HCT116 (cell line): ENCODE data around the gene PRKG1. TPM values are rescaled to one million over a fixed set of nuclear protein-coding genes. Genes with fewer than 3 reads are reported as not detected.

Experiments
- ATAC-seq: fragments of 200-7000 bp; cut with Tn5 transposase; 2 replicates; pipeline ENCODE4 v1.9.1; 2020; ENCODE audit warnings: mild to moderate bottlenecking, moderate library complexity
- BruUV-seq: library from RNA; stranded (reverse); fragments of 400-500 nt; replicated peaks from 2 replicates; lab custom pipeline; 2021; lab: Mats Ljungman, UMichigan
- CTCF ChIA-PET: fragments of 300-600 bp; sonication (Branson Sonifier 250); formaldehyde crosslinking; loops from one replicate; lab custom pipeline; 2021; ENCODE audit warnings: antibody characterized with exemption; lab: Charles Lee
- POLR2A ChIA-PET: fragments of 300-600, 350-600 bp; sonication (Branson Sonifier 250); formaldehyde crosslinking; loops from one replicate; lab custom pipeline; 2021; ENCODE audit warnings: antibody characterized with exemption; lab: Charles Lee
- RAD21 ChIA-PET, 2 experiments: fragments of 300-600 bp; sonication (Branson Sonifier 250); formaldehyde crosslinking; loops; one replicate each; lab custom pipeline; 2023; ENCODE audit warnings: low total read pairs in 2 of 2; ENCODE audit not compliant: uncharacterized antibody in 2 of 2, unreplicated experiment in 2 of 2, low non-redundant PET in 1 of 2; lab: Charles Lee
- DNase-seq: peaks from one replicate; pipeline ENCODE4 v3.0.0-alpha.2; 2010; ENCODE audit warnings: low read depth, low spot score
- H2AFZ ChIP-seq: fragments of 200-600 bp; shearing (Covaris generic), sonication (generic); 2 replicates; pipeline ENCODE4 v1.6.1; 2017; ENCODE audit warnings: low read depth, mixed run types, mixed read lengths, antibody characterized with exemption, low read length; ENCODE audit not compliant: poor library complexity, severe bottlenecking
- H3K27ac ChIP-seq: 2 replicates; pipeline ENCODE4 v1.5.1; 2012; ENCODE audit warnings: low read depth, low read length
- H3K27me3 ChIP-seq: fragments of 200-600 bp; sonication (generic); 2 replicates; pipeline ENCODE4 v1.6.1; 2016; ENCODE audit warnings: mixed run types, low read length, mixed read lengths; ENCODE audit not compliant: insufficient read depth
- H3K36me3 ChIP-seq, 2 experiments: fragments of 200-500 bp in 1 of 2; fragments of 200-600 bp in 1 of 2; sonication (Bioruptor generic) in 1 of 2; sonication (generic) in 1 of 2; 2 replicates each; pipeline versions ENCODE4 v1.5.1 to v1.6.1; 2014 to 2016; ENCODE audit warnings: low read length in 2 of 2, inconsistent platforms in 1 of 2, mixed read lengths in 1 of 2, mixed run types in 1 of 2; ENCODE audit not compliant: insufficient read depth in 2 of 2, control insufficient read depth in 1 of 2
- H3K4me1 ChIP-seq, 2 experiments: fragments of 200-600 bp in 1 of 2; sonication (generic) in 1 of 2; 2 replicates each; pipeline versions ENCODE4 v1.5.1 to v1.6.1; 2012 to 2017; ENCODE audit warnings: low read length in 2 of 2, inconsistent platforms in 1 of 2, mild to moderate bottlenecking in 1 of 2, mixed read lengths in 1 of 2, mixed run types in 1 of 2, moderate library complexity in 1 of 2; ENCODE audit not compliant: insufficient read depth in 2 of 2, control insufficient read depth in 1 of 2
- H3K4me2 ChIP-seq: fragments of 200-600 bp; sonication (generic); 2 replicates; pipeline ENCODE4 v1.6.1; 2017; ENCODE audit warnings: mixed run types, low read length, mixed read lengths
- H3K4me3 ChIP-seq, 2 experiments: fragments of 200-600 bp in 1 of 2; sonication (generic) in 1 of 2; replicated peaks in 1 of 2; 2 replicates each; pipeline ENCODE4 v1.5.1; 2011 to 2016; ENCODE audit warnings: low read length in 2 of 2, control low read depth in 1 of 2, low read depth in 1 of 2, mild to moderate bottlenecking in 1 of 2, mixed read lengths in 1 of 2, mixed run types in 1 of 2
- H3K79me2 ChIP-seq: fragments of 200-600 bp; sonication (generic); 2 replicates; pipeline ENCODE4 v1.6.1; 2017; ENCODE audit warnings: mild to moderate bottlenecking, mixed run types, low read length, moderate library complexity, mixed read lengths; ENCODE audit not compliant: insufficient read depth
- H3K9ac ChIP-seq: fragments of 200-600 bp; sonication (generic); 2 replicates; pipeline ENCODE4 v1.6.1; 2016; ENCODE audit warnings: low read length, mixed read lengths
- H3K9me2 ChIP-seq: fragments of 200-600 bp; sonication (generic), shearing (Covaris generic); 2 replicates; pipeline ENCODE4 v1.6.1; 2017; ENCODE audit warnings: mixed run types, mild to moderate bottlenecking, moderate library complexity; ENCODE audit not compliant: insufficient read depth
- H3K9me3 ChIP-seq, 2 experiments: fragments of 200-500 bp in 1 of 2; fragments of 200-600 bp in 1 of 2; sonication (Bioruptor generic) in 1 of 2; sonication (generic) in 1 of 2; 2 replicates each; pipeline ENCODE4 v1.6.1; 2014 to 2017; ENCODE audit warnings: low read length in 2 of 2, mixed read lengths in 2 of 2, inconsistent platforms in 1 of 2, low read depth in 1 of 2, mild to moderate bottlenecking in 1 of 2, mixed run types in 1 of 2, moderate library complexity in 1 of 2; ENCODE audit not compliant: control insufficient read depth in 1 of 2, insufficient read depth in 1 of 2
- H4K20me1 ChIP-seq: fragments of 200-600 bp; sonication (generic), shearing (Covaris generic); 2 replicates; pipeline ENCODE4 v1.6.1; 2017; ENCODE audit warnings: mixed run types, mild to moderate bottlenecking, moderate library complexity; ENCODE audit not compliant: insufficient read depth
- CBX3 ChIP-seq: IDR thresholded peaks from 2 replicates; pipeline ENCODE4 v1.6.1; 2012; ENCODE audit warnings: low read depth
- EZH2phosphoT487 ChIP-seq: fragments of 200-600 bp; IDR thresholded peaks from 2 replicates; pipeline ENCODE4 v1.6.1; 2018; ENCODE audit warnings: antibody characterized with exemption, borderline replicate concordance
- JUND ChIP-seq: IDR thresholded peaks from 2 replicates; pipeline ENCODE4 v1.6.1; 2012
- POLR2A ChIP-seq: IDR thresholded peaks from 2 replicates; pipeline ENCODE4 v1.7.0; 2011; ENCODE audit warnings: borderline replicate concordance; ENCODE audit not compliant: insufficient read depth, insufficient read length; ENCODE audit errors: extremely low read depth
- POLR2AphosphoS5 ChIP-seq: IDR thresholded peaks from 2 replicates; pipeline ENCODE4 v1.6.1; 2011; ENCODE audit warnings: mild to moderate bottlenecking, low read depth, low read length, moderate library complexity
- RAD21 ChIP-seq: IDR thresholded peaks from 2 replicates; pipeline ENCODE4 v1.6.1; 2012; ENCODE audit warnings: low read depth, mild to moderate bottlenecking
- SIN3A ChIP-seq: IDR thresholded peaks from 2 replicates; pipeline ENCODE4 v1.6.1; 2012; ENCODE audit warnings: low read depth
- TCF7L2 ChIP-seq: IDR thresholded peaks from 2 replicates; pipeline ENCODE4 v1.7.0; 2011; ENCODE audit warnings: borderline replicate concordance, inconsistent platforms; ENCODE audit not compliant: insufficient read depth, insufficient read length; ENCODE audit errors: extremely low read depth
- ZFX ChIP-seq: fragments of 450-650 bp; IDR thresholded peaks from 2 replicates; pipeline ENCODE4 v1.6.1; 2017
- ZNF274 ChIP-seq: fragments of 200-500 bp; sonication (Bioruptor generic); IDR thresholded peaks from 2 replicates; pipeline ENCODE4 v1.6.1; 2014; ENCODE audit warnings: mild to moderate bottlenecking, low read depth, low read length, inconsistent platforms
- intact Hi-C: fragments of 100-400 bp; cut with micrococcal nuclease; formaldehyde crosslinking; loops from 2 replicates; pipeline ENCODE4 v1.10.0; 2022
- total RNA-seq: library from RNA; stranded (reverse); gene quantifications from one replicate; pipeline ENCODE4 v1.2.1, GENCODE V29; 2021; ENCODE audit not compliant: unreplicated experiment
- TF ChIP-seq, protein P1 (sequence below): IDR thresholded peaks from 2 replicates; pipeline ENCODE4 v1.6.1; 2011; ENCODE audit warnings: mild to moderate bottlenecking, low read length, moderate library complexity; ENCODE audit not compliant: insufficient replicate concordance; ENCODE audit errors: extremely low read depth

PRKG1 gene
- total RNA-seq, 1 experiment from 2014 or later = 1.4 TPM

DNA sequence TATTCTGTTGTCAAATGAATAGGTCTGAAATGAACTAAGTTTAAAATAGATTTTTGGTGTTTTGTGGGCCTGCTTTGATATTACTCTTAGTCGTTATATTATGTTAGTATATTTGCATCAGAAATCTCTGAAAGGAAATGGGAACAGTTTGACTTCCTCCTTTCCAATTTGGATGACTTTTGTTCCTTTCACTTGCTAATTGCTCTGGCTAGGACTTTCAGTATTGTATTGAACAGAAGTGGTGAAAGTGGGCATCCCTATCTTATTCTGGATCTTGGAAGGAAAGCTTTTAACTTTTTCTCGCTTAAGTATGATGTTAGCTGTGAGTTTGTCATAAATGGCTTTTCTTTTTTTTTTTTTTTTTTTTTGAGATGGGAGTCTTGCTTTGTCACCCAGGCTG, 966.2 kb downstream of the PRKG1 start:
- BruUV-seq = no TSS peak

DNA sequence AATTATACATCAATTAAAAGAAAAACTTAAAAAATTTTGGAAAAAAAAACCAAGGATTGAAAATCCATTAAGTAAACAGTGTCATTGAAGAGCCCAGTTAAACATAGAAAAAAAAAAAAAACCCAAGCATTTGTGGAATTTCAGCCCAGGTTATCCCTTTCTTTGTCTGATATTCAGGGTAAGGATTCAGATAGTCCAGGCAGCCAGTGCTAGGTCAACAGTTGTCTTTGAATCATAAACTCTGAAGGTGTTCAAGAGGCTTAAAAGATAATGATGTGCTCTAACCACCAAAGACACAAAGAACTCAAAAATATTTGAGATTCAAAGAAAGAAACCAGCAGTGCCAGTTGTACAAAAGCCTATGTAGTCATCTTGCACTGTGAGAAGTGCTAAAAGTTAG, 969.5 kb downstream of the PRKG1 start:
- RAD21 ChIA-PET = no interaction called here

More for the DNA sequence above, 966.2 kb downstream of the PRKG1 start:
- H3K9me2 ChIP-seq = no peaks in the 10 kb centered on the region
- H3K36me3 ChIP-seq = no peaks in the 10 kb centered on the region
- no peaks in the 10 kb centered on the region for H3K79me2 ChIP-seq
- H3K4me2 ChIP-seq = no peak overlapping the region
- H4K20me1 ChIP-seq = no peaks in the 10 kb centered on the region
- H3K27ac ChIP-seq = no peak overlapping the region
- H3K4me3 ChIP-seq = no peak overlapping the region
- ChIA-PET CTCF (no interaction called here), POLR2A (no interaction called here), RAD21 (no interaction called here)
- H3K9ac ChIP-seq = no peak overlapping the region
- intact Hi-C loops = no loop called here
- H3K9me3 ChIP-seq = no peaks in the 10 kb centered on the region
- H3K27me3 ChIP-seq = no peaks in the 10 kb centered on the region
- ATAC-seq = no peak
- no peak overlapping the region for H2AFZ ChIP-seq
- no peak for TF ChIP-seq JUND
- TF ChIP-seq, protein P1, sequence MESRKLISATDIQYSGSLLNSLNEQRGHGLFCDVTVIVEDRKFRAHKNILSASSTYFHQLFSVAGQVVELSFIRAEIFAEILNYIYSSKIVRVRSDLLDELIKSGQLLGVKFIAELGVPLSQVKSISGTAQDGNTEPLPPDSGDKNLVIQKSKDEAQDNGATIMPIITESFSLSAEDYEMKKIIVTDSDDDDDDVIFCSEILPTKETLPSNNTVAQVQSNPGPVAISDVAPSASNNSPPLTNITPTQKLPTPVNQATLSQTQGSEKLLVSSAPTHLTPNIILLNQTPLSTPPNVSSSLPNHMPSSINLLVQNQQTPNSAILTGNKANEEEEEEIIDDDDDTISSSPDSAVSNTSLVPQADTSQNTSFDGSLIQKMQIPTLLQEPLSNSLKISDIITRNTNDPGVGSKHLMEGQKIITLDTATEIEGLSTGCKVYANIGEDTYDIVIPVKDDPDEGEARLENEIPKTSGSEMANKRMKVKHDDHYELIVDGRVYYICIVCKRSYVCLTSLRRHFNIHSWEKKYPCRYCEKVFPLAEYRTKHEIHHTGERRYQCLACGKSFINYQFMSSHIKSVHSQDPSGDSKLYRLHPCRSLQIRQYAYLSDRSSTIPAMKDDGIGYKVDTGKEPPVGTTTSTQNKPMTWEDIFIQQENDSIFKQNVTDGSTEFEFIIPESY = no peak
- no peak for TF ChIP-seq EZH2phosphoT487
- no peak for TF ChIP-seq POLR2AphosphoS5
- no peak for TF ChIP-seq TCF7L2
- no peak for TF ChIP-seq SIN3A
- no peak for TF ChIP-seq RAD21
- no peak for TF ChIP-seq ZNF274
- no peaks in the 10 kb centered on the region for H3K4me1 ChIP-seq
- no peak for DNase-seq

More for the DNA sequence above, 969.5 kb downstream of the PRKG1 start:
- H4K20me1 ChIP-seq = no peaks in the 10 kb centered on the region
- no peak overlapping the region for H3K9ac ChIP-seq
- no peak for ATAC-seq
- no peak for DNase-seq
- no peak overlapping the region for H3K4me3 ChIP-seq
- POLR2A ChIA-PET = no interaction called here
- intact Hi-C loops = no loop called here
- H3K4me1 ChIP-seq = no peaks in the 10 kb centered on the region
- H3K9me2 ChIP-seq = no peaks in the 10 kb centered on the region
- no peak overlapping the region for H3K4me2 ChIP-seq
- no peaks in the 10 kb centered on the region for H3K36me3 ChIP-seq
- no TSS peak for BruUV-seq
- CTCF ChIA-PET = no interaction called here
- no peaks in the 10 kb centered on the region for H3K79me2 ChIP-seq
- no peak overlapping the region for H2AFZ ChIP-seq
- no peaks in the 10 kb centered on the region for H3K9me3 ChIP-seq
- H3K27me3 ChIP-seq = no peaks in the 10 kb centered on the region
- TF ChIP-seq ZFX (no peak), CBX3 (no peak), POLR2A (no peak)
- TF ChIP-seq, all 23 proteins: peak for 0
- H3K27ac ChIP-seq = no peak overlapping the region
